DOHH2 (cell line): Measurements from ENCODE around the gene RRP12.

ENCODE experiments used
- H3F3A ChIP-seq: fragments of 200-600 bp; sonication (generic), shearing (Covaris generic); 2 replicates; pipeline ENCODE4 v1.6.0; 2016; ENCODE audit warnings: antibody characterized with exemption, mild to moderate bottlenecking; ENCODE audit not compliant: control insufficient read depth, insufficient read depth
- H3K27ac ChIP-seq: fragments of 200-600 bp; sonication (generic); 2 replicates; pipeline ENCODE4 v1.5.1; 2014; ENCODE audit warnings: low read depth, mild to moderate bottlenecking, low read length, moderate library complexity
- H3K27me3 ChIP-seq: fragments of 200-600 bp; sonication (generic); 2 replicates; pipeline ENCODE4 v1.6.1; 2014; ENCODE audit warnings: mild to moderate bottlenecking, low read length, mixed read lengths; ENCODE audit not compliant: control insufficient read depth
- H3K36me3 ChIP-seq: fragments of 200-600 bp; sonication (generic); 2 replicates; pipeline ENCODE4 v1.6.1; 2014; ENCODE audit warnings: mild to moderate bottlenecking, low read length, moderate library complexity, mixed read lengths; ENCODE audit not compliant: control insufficient read depth
- H3K4me1 ChIP-seq: fragments of 200-600 bp; sonication (generic); 2 replicates; pipeline ENCODE4 v1.6.1; 2014; ENCODE audit warnings: mild to moderate bottlenecking, low read length, mixed read lengths; ENCODE audit not compliant: control insufficient read depth
- H3K4me2 ChIP-seq: fragments of 200-600 bp; sonication (generic); 2 replicates; pipeline ENCODE4 v1.6.0; 2014; ENCODE audit warnings: mild to moderate bottlenecking, low read length, moderate library complexity
- H3K4me3 ChIP-seq: fragments of 200-600 bp; sonication (generic); 2 replicates; pipeline ENCODE4 v1.5.1; 2014; ENCODE audit warnings: mild to moderate bottlenecking, low read length, mixed read lengths
- H3K79me2 ChIP-seq: fragments of 200-600 bp; sonication (generic); 2 replicates; pipeline ENCODE4 v1.6.1; 2014; ENCODE audit warnings: mild to moderate bottlenecking, low read length, mixed read lengths; ENCODE audit not compliant: control insufficient read depth
- H3K9me2 ChIP-seq: fragments of 200-600 bp; sonication (generic); replicated peaks from 2 replicates; pipeline ENCODE4 v1.6.1; 2014; ENCODE audit warnings: mild to moderate bottlenecking, low read length, mixed read lengths; ENCODE audit not compliant: control insufficient read depth
- H3K9me3 ChIP-seq: fragments of 200-600 bp; sonication (generic); 2 replicates; pipeline ENCODE4 v1.6.1; 2014; ENCODE audit warnings: antibody characterized with exemption, low read length, mixed read lengths; ENCODE audit not compliant: control insufficient read depth, insufficient read depth
- H4K20me1 ChIP-seq: fragments of 200-600 bp; sonication (generic); 2 replicates; pipeline ENCODE4 v1.6.0; 2014; ENCODE audit warnings: low read depth, mild to moderate bottlenecking, antibody characterized with exemption, low read length, moderate library complexity; ENCODE audit not compliant: control insufficient read depth, insufficient read depth
- EZH2phosphoT487 ChIP-seq: fragments of 200-600 bp; sonication (generic); IDR thresholded peaks from 2 replicates; pipeline ENCODE4 v1.6.1; 2017; ENCODE audit warnings: borderline replicate concordance, mild to moderate bottlenecking, antibody characterized with exemption, low read length, moderate library complexity, mixed read lengths
- TF ChIP-seq, protein P1 (sequence below): fragments of 200-600 bp; sonication (generic); IDR thresholded peaks from one replicate; pipeline ENCODE4 v1.5.1; 2014; ENCODE audit warnings: antibody characterized with exemption, mild to moderate bottlenecking, low read depth, low read length; ENCODE audit not compliant: poor library complexity, severe bottlenecking

Gene RRP12

DNA sequence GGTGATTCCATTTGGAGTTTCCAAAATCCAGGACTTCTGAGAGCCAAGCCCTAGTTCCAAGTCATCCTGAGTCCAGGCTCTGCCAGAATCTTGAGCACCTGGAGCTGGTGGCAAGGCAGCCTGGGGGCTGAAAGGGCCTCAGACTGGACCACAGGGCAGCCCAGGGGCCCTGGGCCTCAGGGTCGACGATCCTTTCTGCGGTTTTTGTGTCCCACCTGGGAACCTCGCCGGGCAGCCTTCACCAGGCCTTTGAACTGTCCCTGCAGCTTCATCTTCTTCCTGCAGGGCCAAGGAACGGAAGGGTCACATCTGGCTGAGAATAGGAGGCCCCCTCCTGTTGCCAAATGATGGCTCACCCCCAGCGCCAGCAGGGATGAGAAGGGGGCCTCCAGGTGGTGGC is 44.2 kb downstream of the RRP12 start:
- Histone ChIP-seq H3K27ac (no peak overlapping the region), H3K9me2 (no peaks in the 10 kb centered on the region), H3K4me1 (no peaks in the 10 kb centered on the region), H4K20me1 (no peaks in the 10 kb centered on the region), H3K27me3 (no peaks in the 10 kb centered on the region), H3K79me2 (no peaks in the 10 kb centered on the region), H3K4me3 (no peak overlapping the region), H3F3A (no peaks in the 10 kb centered on the region), H3K9me3 (no peaks in the 10 kb centered on the region), H3K36me3 (peaks cover 52% of the 10 kb centered on the region), H3K4me2 (no peak overlapping the region)
- TF ChIP-seq, protein P1, sequence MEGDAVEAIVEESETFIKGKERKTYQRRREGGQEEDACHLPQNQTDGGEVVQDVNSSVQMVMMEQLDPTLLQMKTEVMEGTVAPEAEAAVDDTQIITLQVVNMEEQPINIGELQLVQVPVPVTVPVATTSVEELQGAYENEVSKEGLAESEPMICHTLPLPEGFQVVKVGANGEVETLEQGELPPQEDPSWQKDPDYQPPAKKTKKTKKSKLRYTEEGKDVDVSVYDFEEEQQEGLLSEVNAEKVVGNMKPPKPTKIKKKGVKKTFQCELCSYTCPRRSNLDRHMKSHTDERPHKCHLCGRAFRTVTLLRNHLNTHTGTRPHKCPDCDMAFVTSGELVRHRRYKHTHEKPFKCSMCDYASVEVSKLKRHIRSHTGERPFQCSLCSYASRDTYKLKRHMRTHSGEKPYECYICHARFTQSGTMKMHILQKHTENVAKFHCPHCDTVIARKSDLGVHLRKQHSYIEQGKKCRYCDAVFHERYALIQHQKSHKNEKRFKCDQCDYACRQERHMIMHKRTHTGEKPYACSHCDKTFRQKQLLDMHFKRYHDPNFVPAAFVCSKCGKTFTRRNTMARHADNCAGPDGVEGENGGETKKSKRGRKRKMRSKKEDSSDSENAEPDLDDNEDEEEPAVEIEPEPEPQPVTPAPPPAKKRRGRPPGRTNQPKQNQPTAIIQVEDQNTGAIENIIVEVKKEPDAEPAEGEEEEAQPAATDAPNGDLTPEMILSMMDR: no peak
- no peak for TF ChIP-seq EZH2phosphoT487

DNA sequence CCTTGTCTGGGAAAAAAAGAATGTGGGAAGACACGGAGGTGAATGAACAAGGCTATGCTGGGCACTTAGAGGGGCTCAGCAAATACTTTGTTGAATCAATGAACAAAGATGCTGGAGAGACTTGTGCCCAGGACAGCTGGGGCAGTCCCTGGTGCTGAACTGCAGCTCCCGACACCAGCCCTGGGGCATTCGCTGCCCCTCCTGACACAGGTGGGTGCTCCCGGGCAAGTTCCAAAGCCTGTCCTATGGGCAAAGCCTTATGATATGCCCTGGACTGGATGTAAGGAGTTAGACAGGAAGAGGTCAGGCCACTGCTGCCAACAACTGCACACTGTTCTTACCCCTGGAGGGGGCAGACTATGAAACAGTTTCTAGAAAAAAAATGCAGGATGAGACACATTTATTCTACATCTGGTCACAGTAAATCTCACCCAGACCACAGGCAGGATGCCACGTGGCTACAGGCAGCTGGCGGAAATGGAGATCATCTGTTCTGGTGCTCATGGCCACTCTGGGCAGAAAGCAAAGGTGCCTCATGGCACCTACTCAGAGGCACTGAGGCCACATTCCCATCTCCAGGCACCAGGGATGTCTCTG is 44.7 kb downstream of the RRP12 start:
- H3K9me3 ChIP-seq: no peaks in the 10 kb centered on the region
- no peak overlapping the region for H3K4me3 ChIP-seq
- H3K9me2 ChIP-seq: no peaks in the 10 kb centered on the region
- no peak overlapping the region for H3K27ac ChIP-seq
- no peak overlapping the region for H3K4me2 ChIP-seq
- no peaks in the 10 kb centered on the region for H4K20me1 ChIP-seq
- TF ChIP-seq, protein P1: no peak
- TF ChIP-seq EZH2phosphoT487: no peak
- no peaks in the 10 kb centered on the region for H3F3A ChIP-seq
- peaks cover 52% of the 10 kb centered on the region for H3K36me3 ChIP-seq
- no peaks in the 10 kb centered on the region for H3K79me2 ChIP-seq
- H3K4me1 ChIP-seq: no peaks in the 10 kb centered on the region
- H3K27me3 ChIP-seq: no peaks in the 10 kb centered on the region

DNA sequence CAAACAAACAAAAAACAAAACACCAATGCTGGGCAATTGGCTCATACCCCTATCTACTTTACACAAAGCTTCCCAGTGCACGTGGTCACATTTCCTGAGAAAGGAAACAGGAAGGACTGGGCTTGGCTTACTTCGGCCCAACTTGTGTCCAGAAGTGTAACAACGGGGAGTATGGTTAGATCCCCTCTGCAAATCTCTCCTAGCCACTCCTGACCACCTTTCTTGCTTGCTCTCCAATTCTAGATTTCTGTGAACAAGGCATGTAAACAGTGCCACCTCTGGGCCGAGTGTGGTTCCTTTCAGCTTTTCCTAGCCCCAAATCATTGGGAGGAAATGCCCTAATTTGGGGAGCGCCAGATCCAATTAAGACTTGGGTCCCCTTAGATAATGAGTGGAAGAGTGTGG is 45.6 kb downstream of the RRP12 start:
- Histone ChIP-seq H4K20me1 (no peaks in the 10 kb centered on the region), H3K36me3 (peaks cover 50% of the 10 kb centered on the region), H3K4me3 (no peak overlapping the region), H3K27me3 (no peaks in the 10 kb centered on the region), H3F3A (no peaks in the 10 kb centered on the region), H3K4me1 (no peaks in the 10 kb centered on the region), H3K4me2 (no peak overlapping the region), H3K9me2 (no peaks in the 10 kb centered on the region), H3K79me2 (no peaks in the 10 kb centered on the region), H3K9me3 (no peaks in the 10 kb centered on the region), H3K27ac (no peak overlapping the region)
- TF ChIP-seq, protein P1: peak; percentile 29
- TF ChIP-seq EZH2phosphoT487: no peak
